K562 (cell line): ENCODE data around the gene ZNF563. TPM values are rescaled to one million over a fixed set of nuclear protein-coding genes. Genes with fewer than 3 reads are reported as not detected.

Experiments
- HDGF ChIP-seq: fragments of 450-650 bp; IDR thresholded peaks from 2 replicates; pipeline ENCODE4 v1.6.1; 2016
- KDM2B ChIP-seq: fragments of 250-450 bp; sonication (Bioruptor Pico); IDR thresholded peaks from 2 replicates; pipeline ENCODE4 v1.8.0; 2021; ENCODE audit warnings: mild to moderate bottlenecking, moderate library complexity
- KHSRP ChIP-seq: fragments of 450-650 bp; IDR thresholded peaks from 2 replicates; pipeline ENCODE4 v1.6.1; 2017
- NBN ChIP-seq: fragments of 450-650 bp; IDR thresholded peaks from 2 replicates; pipeline ENCODE4 v1.6.1; 2016; ENCODE audit warnings: low read depth, mild to moderate bottlenecking
- POLR2B ChIP-seq: fragments of 450-650 bp; IDR thresholded peaks from 2 replicates; pipeline ENCODE4 v1.6.1; 2018; ENCODE audit warnings: low read depth; ENCODE audit not compliant: partially characterized antibody
- SRF ChIP-seq, 2 experiments: fragments of 250-450, 450-650 bp in 1 of 2; sonication (Bioruptor Pico) in 1 of 2; sonication (generic) in 1 of 2; formaldehyde crosslinking; IDR thresholded peaks; 2 replicates each; pipeline versions ENCODE4 v1.5.0 to v1.5.1; 2020 to 2022; ENCODE audit warnings: mild to moderate bottlenecking in 1 of 2, missing genetic modification reagents in 1 of 2
- TGIF2 ChIP-seq: sonication (generic); formaldehyde crosslinking; IDR thresholded peaks from 2 replicates; pipeline ENCODE4 v1.8.1; 2022; ENCODE audit warnings: mild to moderate bottlenecking, missing genetic modification reagents, moderate library complexity
- ZFPM2 ChIP-seq: fragments of 250-450 bp; sonication (Bioruptor Pico); IDR thresholded peaks from 2 replicates; pipeline ENCODE4 v1.5.1; 2022; ENCODE audit warnings: mild to moderate bottlenecking
- ZNF184 ChIP-seq: sonication (generic); formaldehyde crosslinking; IDR thresholded peaks from 2 replicates; pipeline ENCODE4 v1.5.0; 2020; ENCODE audit warnings: missing genetic modification reagents
- ZNF696 ChIP-seq: fragments of 250-450 bp; sonication (Bioruptor Pico); conservative IDR thresholded peaks from 2 replicates; pipeline ENCODE4 v1.4.0; 2020; ENCODE audit warnings: mild to moderate bottlenecking, moderate library complexity
- ZNF764 ChIP-seq: fragments of 250-450 bp; sonication (Bioruptor Pico); IDR thresholded peaks from 2 replicates; pipeline ENCODE4 v1.4.0; 2020; ENCODE audit warnings: low read depth, mild to moderate bottlenecking, moderate library complexity
- ZNF79 ChIP-seq: fragments of 250-450 bp; sonication (Bioruptor Pico); IDR thresholded peaks from 2 replicates; pipeline ENCODE4 v1.4.0; 2020; ENCODE audit warnings: low read depth, mild to moderate bottlenecking, moderate library complexity
- ZNF830 ChIP-seq: fragments of 250-450 bp; sonication (Bioruptor Pico); IDR thresholded peaks from 2 replicates; pipeline ENCODE4 v1.5.0; 2021; ENCODE audit warnings: mild to moderate bottlenecking
- polyA plus RNA-seq, 8 experiments: library from polyadenylated mRNA; depleted of rRNA in 4 of 8; stranded (reverse) in 5 of 8; unstranded in 3 of 8; fragments of >200 nt; fragmentation: Nextera tagmentation in 2 of 8; fragmentation: Illumina TruSeq in 1 of 8; extraction: Ambion mirVana in 2 of 8; extraction: Trizol in 1 of 8; gene quantifications; 2 replicates each; pipeline versions ENCODE4 v1.2.1 to v1.2.3, GENCODE V29; 2011 to 2014; ENCODE audit warnings: inconsistent platforms in 1 of 8, missing spikeins in 1 of 8
- total RNA-seq, 7 experiments: library from RNA; depleted of rRNA in 6 of 7; stranded (reverse); fragments of >200 nt in 6 of 7; fragmentation: Illumina TruSeq in 2 of 7; extraction: Trizol in 2 of 7; gene quantifications; 2 replicates each; pipeline versions ENCODE4 v1.2.1 to v1.2.3, GENCODE V29; 2011 to 2021; ENCODE audit warnings: low replicate concordance in 1 of 7
- TF ChIP-seq, protein P1 (sequence below): fragments of 250-450 bp; sonication (Bioruptor Pico); IDR thresholded peaks from 2 replicates; pipeline ENCODE4 v1.4.0; 2020
- TF ChIP-seq, protein P2 (sequence below), 2 experiments: IDR thresholded peaks in 1 of 2; conservative IDR thresholded peaks in 1 of 2; 2 replicates each; pipeline ENCODE4 v1.6.1; 2016; ENCODE audit warnings: low read depth in 2 of 2, mild to moderate bottlenecking in 1 of 2, missing compliant biosample characterization in 1 of 2, missing genetic modification characterization in 1 of 2, moderate library complexity in 1 of 2
- TF ChIP-seq, protein P3 (sequence below): fragments of 250-450 bp; sonication (Bioruptor Pico); IDR thresholded peaks from 2 replicates; pipeline ENCODE4 v1.9.0; 2021; ENCODE audit warnings: mild to moderate bottlenecking
- TF ChIP-seq, protein P4 (sequence below): IDR thresholded peaks from 2 replicates; pipeline ENCODE4 v1.6.1; 2011; ENCODE audit not compliant: insufficient read length; ENCODE audit errors: extremely low read depth

The ZNF563 gene
- total and polyA plus RNA-seq, 9 of the 15 experiments (the other 6 are each of a cell fraction or from before 2014, with no cell fraction given): 0.37 to 2.9 (median 0.74) TPM

- TF ChIP-seq SRF (CRISPR knock-in tag; IDR thresholded peaks at IDR 0.05): 0 out of 4 replicates have a peak, but pooled peaks of 1 of the 2 experiments have one; percentile 2
- no peak for TF ChIP-seq ZNF184 (CRISPR knock-in tag)
- TF ChIP-seq POLR2B: peak; percentile 43
- no peak for TF ChIP-seq HDGF
- TF ChIP-seq ZNF696 (CRISPR knock-in tag): no peak
- TF ChIP-seq TGIF2 (CRISPR knock-in tag): no peak
- TF ChIP-seq, protein P1, sequence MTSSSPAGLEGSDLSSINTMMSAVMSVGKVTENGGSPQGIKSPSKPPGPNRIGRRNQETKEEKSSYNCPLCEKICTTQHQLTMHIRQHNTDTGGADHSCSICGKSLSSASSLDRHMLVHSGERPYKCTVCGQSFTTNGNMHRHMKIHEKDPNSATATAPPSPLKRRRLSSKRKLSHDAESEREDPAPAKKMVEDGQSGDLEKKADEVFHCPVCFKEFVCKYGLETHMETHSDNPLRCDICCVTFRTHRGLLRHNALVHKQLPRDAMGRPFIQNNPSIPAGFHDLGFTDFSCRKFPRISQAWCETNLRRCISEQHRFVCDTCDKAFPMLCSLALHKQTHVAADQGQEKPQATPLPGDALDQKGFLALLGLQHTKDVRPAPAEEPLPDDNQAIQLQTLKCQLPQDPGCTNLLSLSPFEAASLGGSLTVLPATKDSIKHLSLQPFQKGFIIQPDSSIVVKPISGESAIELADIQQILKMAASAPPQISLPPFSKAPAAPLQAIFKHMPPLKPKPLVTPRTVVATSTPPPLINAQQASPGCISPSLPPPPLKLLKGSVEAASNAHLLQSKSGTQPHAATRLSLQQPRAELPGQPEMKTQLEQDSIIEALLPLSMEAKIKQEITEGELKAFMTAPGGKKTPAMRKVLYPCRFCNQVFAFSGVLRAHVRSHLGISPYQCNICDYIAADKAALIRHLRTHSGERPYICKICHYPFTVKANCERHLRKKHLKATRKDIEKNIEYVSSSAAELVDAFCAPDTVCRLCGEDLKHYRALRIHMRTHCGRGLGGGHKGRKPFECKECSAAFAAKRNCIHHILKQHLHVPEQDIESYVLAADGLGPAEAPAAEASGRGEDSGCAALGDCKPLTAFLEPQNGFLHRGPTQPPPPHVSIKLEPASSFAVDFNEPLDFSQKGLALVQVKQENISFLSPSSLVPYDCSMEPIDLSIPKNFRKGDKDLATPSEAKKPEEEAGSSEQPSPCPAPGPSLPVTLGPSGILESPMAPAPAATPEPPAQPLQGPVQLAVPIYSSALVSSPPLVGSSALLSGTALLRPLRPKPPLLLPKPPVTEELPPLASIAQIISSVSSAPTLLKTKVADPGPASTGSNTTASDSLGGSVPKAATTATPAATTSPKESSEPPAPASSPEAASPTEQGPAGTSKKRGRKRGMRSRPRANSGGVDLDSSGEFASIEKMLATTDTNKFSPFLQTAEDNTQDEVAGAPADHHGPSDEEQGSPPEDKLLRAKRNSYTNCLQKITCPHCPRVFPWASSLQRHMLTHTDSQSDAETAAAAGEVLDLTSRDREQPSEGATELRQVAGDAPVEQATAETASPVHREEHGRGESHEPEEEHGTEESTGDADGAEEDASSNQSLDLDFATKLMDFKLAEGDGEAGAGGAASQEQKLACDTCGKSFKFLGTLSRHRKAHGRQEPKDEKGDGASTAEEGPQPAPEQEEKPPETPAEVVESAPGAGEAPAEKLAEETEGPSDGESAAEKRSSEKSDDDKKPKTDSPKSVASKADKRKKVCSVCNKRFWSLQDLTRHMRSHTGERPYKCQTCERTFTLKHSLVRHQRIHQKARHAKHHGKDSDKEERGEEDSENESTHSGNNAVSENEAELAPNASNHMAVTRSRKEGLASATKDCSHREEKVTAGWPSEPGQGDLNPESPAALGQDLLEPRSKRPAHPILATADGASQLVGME (CRISPR knock-in tag): 0 out of 2 replicates have a peak, but pooled peaks have one; percentile 28
- TF ChIP-seq NBN: no peak
- TF ChIP-seq, protein P2, sequence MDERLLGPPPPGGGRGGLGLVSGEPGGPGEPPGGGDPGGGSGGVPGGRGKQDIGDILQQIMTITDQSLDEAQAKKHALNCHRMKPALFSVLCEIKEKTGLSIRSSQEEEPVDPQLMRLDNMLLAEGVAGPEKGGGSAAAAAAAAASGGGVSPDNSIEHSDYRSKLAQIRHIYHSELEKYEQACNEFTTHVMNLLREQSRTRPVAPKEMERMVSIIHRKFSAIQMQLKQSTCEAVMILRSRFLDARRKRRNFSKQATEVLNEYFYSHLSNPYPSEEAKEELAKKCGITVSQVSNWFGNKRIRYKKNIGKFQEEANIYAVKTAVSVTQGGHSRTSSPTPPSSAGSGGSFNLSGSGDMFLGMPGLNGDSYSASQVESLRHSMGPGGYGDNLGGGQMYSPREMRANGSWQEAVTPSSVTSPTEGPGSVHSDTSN (CRISPR knock-in tag; IDR thresholded peaks at IDR 0.05; ENCODE audit: low read depth): peak; percentile 72
- TF ChIP-seq, protein P2 (tag; conservative IDR thresholded peaks at IDR 0.05; ENCODE audit: low read depth): peak; percentile 98
- TF ChIP-seq ZFPM2 (CRISPR knock-in tag): no peak
- no peak for TF ChIP-seq KDM2B
- no peak for TF ChIP-seq KHSRP
- no peak for TF ChIP-seq ZNF79 (CRISPR knock-in tag)
- TF ChIP-seq ZNF764: no peak
- no peak for TF ChIP-seq ZNF830 (CRISPR knock-in tag)
- TF ChIP-seq, protein P3, sequence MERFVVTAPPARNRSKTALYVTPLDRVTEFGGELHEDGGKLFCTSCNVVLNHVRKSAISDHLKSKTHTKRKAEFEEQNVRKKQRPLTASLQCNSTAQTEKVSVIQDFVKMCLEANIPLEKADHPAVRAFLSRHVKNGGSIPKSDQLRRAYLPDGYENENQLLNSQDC (CRISPR knock-in tag): no peak
- TF ChIP-seq, protein P4, sequence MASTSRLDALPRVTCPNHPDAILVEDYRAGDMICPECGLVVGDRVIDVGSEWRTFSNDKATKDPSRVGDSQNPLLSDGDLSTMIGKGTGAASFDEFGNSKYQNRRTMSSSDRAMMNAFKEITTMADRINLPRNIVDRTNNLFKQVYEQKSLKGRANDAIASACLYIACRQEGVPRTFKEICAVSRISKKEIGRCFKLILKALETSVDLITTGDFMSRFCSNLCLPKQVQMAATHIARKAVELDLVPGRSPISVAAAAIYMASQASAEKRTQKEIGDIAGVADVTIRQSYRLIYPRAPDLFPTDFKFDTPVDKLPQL: no peak
Measured at GRCh38 chr19:12294249-12295158, 38.9 kb downstream of the ZNF563 start, which contains the start of gene ZNF44 (continued).
